GM12873 (cell line): ENCODE measurements around the gene CS.

Experiments
- TF ChIP-seq, protein P1 (sequence below): IDR thresholded peaks from 2 replicates; pipeline ENCODE4 v1.5.1; 2012; ENCODE audit warnings: low read depth, mild to moderate bottlenecking, moderate library complexity, low read length, control low read depth; ENCODE audit not compliant: insufficient read depth; ENCODE audit errors: missing control alignments

The CS gene

DNA sequence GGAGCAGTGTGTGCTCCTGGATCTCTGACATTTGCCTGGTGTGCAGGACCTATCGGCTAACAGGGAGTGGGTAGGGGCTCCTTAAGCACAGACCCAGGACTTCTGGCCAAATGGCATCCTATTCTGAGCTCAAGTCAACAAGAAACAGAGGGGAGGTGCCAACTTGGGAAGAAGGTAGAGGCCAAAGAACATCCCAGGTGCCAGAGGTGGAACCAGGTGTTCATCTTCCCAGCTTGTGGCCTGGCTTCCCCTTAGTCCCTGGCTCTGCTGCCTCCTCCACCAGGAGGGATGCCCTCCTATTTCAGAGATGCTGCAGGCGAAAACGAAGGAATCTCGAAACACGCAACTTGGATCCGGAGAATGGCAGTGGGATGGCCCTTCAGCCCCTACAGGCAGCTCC lies 64.0 kb downstream of the CS start:
- TF ChIP-seq, protein P1, sequence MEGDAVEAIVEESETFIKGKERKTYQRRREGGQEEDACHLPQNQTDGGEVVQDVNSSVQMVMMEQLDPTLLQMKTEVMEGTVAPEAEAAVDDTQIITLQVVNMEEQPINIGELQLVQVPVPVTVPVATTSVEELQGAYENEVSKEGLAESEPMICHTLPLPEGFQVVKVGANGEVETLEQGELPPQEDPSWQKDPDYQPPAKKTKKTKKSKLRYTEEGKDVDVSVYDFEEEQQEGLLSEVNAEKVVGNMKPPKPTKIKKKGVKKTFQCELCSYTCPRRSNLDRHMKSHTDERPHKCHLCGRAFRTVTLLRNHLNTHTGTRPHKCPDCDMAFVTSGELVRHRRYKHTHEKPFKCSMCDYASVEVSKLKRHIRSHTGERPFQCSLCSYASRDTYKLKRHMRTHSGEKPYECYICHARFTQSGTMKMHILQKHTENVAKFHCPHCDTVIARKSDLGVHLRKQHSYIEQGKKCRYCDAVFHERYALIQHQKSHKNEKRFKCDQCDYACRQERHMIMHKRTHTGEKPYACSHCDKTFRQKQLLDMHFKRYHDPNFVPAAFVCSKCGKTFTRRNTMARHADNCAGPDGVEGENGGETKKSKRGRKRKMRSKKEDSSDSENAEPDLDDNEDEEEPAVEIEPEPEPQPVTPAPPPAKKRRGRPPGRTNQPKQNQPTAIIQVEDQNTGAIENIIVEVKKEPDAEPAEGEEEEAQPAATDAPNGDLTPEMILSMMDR = no peak

DNA sequence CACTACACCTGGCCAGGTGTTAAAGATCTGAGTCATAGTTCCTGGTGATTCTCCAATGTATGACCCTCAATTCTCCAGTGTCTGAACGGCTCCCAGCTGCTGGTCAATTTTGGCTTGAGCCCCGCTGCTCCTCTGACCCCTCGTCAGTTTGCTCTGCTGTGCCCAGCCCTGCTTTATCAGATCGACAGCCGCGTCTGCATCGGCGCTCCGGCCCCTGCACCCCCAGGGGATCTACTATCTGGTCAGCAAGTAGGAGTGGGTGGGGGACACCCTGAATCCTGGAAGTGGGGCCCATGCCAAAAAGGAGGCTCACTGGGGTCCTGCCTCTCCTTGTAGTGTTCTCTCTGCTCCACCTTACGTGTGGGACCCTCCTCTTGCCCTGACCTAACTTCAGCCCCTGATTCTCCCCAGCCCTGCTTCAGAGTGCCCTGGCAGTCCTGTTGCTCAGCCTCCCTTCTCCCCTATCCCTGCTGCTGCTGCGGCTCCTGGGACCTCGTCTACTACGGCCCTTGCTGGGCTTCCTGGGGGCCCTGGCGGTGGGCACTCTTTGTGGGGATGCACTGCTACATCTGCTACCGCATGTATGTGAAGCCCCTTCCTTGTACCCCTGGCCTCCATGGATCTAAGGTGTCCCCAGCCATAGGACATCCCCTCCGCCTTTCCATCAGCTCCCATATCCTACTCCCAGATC lies 65.2 kb downstream of the CS start:
- TF ChIP-seq, protein P1 = no peak

DNA sequence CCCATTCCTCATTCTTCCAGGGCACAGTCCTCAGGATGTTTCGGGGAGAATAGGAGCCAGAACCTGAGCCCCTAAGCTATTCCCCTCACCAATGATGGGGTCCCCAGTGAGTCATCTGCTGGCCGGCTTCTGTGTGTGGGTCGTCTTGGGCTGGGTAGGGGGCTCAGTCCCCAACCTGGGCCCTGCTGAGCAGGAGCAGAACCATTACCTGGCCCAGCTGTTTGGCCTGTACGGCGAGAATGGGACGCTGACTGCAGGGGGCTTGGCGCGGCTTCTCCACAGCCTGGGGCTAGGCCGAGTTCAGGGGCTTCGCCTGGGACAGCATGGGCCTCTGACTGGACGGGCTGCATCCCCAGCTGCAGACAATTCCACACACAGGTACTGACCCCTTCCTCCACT lies 68.9 kb downstream of the CS start:
- TF ChIP-seq, protein P1 = no peak

DNA sequence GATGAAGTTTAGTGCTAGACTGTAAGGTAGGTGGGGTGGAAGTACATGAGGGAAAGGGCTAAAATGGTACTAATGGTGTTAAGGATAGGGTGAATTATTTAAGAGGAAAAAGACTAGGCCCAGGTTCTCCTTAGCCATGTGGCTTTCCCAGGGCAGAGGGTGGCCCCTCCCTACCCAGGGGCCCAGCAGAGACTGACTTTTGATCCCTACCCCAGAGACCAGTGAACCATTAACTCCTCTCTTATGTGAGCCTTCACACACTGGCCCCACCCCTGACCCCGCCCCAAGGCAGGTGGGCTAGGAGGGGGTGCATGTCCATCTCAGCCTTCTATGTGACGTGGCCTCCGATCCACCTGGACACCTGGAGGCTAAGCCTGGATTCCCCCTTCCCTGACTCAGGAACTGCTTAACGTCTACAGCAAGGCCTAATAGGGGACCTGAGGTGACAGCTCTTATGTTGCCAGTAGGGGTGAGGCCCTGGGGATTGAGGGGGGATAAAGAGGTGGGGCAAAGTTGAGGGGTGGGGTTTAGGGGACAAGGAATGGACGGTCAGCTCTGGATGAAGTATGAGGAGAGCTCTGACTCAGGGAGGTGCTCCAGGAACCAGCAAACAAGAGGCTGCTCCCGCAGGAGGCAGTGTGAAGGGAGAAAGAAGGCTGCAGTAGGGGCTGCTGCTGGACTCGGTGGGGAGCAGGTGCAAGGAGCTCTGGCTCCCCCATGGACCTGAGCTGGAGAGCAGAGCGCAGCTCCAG lies 69.5 kb downstream of the CS start:
- TF ChIP-seq, protein P1 = no peak

DNA sequence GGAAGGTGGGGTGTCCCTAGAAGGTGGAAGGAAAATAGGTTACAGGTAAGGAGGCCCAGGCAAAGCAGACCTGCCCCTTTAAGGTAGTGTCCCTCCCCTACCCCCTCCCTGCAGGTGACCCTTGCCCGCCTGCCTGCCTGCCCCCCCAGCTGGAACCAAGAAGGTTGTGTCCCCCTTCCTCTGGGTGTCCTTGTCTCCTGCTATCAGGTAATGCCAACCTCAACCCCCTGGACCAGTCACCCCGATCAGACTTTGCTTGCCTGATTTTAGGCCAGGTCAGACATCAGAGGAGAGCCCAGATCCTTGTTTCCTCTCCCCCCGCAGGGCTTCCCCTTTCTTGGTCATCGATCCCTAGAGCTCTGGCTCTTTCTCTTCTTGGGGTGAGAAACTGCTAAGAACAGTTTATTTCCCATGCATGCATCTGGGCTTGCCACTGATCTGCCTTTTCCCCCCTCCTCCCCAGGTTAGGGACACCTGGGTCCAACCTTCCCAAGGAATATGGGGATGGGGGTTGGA lies 70.2 kb downstream of the CS start, which contains the start of gene SLC39A5:
SLC39A5 (plus strand) TSS at position 136 of the 516 bp plus-strand sequence. CDS start 1,224 bp downstream, outside the sequence.
- TF ChIP-seq, protein P1 = no peak

DNA sequence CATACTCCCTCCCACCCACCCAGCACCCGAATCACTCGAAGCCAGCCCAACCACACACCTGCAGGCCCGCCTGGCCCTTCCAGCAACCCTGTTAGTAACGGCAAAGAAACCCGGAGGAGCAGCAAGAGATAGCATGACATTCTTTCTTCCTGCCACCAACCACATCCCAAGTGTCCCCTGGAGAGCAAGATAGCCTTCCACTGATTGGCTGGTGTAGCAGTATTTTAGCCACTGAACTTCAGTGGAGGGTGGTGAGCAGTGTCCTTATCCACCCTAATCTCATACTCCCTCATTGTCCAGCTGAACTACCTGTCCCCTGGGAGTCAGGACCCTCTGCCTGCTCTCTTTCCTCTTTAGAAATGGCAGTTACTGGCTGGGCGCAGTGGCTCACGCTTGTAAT lies 71.0 kb downstream of the CS start:
- TF ChIP-seq, protein P1 = no peak

DNA sequence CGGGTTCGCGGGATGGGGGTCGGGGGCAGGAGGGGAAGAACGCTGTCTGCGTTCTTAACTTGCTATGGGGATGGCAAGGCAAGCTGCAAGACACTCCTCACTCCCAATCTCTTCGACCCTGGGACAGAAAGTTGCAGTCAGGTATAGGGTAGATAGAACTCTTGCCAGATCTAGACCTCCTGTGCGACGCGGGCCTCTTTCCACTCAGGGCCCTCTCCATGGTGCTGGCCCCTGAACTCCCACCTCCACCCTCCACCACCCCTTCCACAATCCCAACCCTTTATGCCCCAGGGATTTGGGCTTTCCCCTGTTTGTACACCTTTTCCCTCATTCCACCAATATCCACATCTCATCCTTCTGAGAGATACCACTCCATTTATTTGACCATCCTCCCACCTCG lies 75.2 kb downstream of the CS start:
- TF ChIP-seq, protein P1 = no peak
